Gastrocnemius medialis (tissue), 4 donors: Measurements from ENCODE around the gene HTT.

Source experiments
- CTCF ChIP-seq, 5 experiments: fragments of 450-650 bp in 3 of 5; fragments of 200-600 bp in 2 of 5; sonication (generic) in 2 of 5; IDR thresholded peaks in 4 of 5; conservative IDR thresholded peaks in 1 of 5; 1 replicate in 4 of 5; 2 replicates in 1 of 5; pipeline ENCODE4 v1.5.1; 2016 to 2019; ENCODE audit warnings: antibody characterized with exemption in 5 of 5, mild to moderate bottlenecking in 3 of 5, moderate library complexity in 3 of 5
- POLR2A ChIP-seq, 2 donors: fragments of 450-650 bp; IDR thresholded peaks; one replicate each; pipeline ENCODE4 v1.6.1; 2017; ENCODE audit warnings: antibody characterized with exemption in 2 of 2, mild to moderate bottlenecking in 2 of 2, moderate library complexity in 2 of 2

- TF ChIP-seq CTCF (IDR thresholded peaks at IDR 0.05 in 4 of 5, conservative IDR thresholded peaks at IDR 0.05 in 1 of 5) (no peak), POLR2A (IDR thresholded peaks at IDR 0.05) (no peak)
Observed at GRCh38 chr4:3263053-3263875, 188.8 kb downstream of the HTT start.
